ENCODE measurements around the gene KRT76.

KRT76 gene

GRCh38 chr12:52794479-52795331 is 17.6 kb upstream of the KRT76 start:
- Histone ChIP-seq H3K4me1 (ENCODE audit: control insufficient read depth in 2 of 2, insufficient read depth in 1 of 2, low read depth in 1 of 2, low read length in 2 of 2) (no peaks in the 10 kb centered on the region), H3K36me3 (replicated peaks in 1 of 2; ENCODE audit: control insufficient read depth in 2 of 2, insufficient read depth in 2 of 2, low read length in 2 of 2) (no peaks in the 10 kb centered on the region), H3K18ac (ENCODE audit: low read length) (no peak overlapping the region), H2BK5ac (ENCODE audit: low read length) (no peak overlapping the region), H2AK5ac (ENCODE audit: low read depth, low read length) (no peak overlapping the region), H3K9me3 (replicated peaks in 1 of 2; ENCODE audit: control insufficient read depth in 2 of 2, insufficient read depth in 1 of 2, low read depth in 1 of 2, low read length in 2 of 2) (no peaks in the 10 kb centered on the region), H3K4me2 (ENCODE audit: insufficient read depth, low read length, poor library complexity, severe bottlenecking) (no peak overlapping the region), H3K79me1 (ENCODE audit: low read depth, low read length) (no peaks in the 10 kb centered on the region), H2AFZ (ENCODE audit: low read length) (no peak overlapping the region), H3K27ac (replicated peaks; ENCODE audit: low read length) (no peak overlapping the region), H2BK12ac (ENCODE audit: low read length) (no peak overlapping the region), H3K23ac (ENCODE audit: low read depth, low read length, poor library complexity) (no peak overlapping the region), H4K8ac (ENCODE audit: low read depth, low read length) (no peak overlapping the region), H2BK120ac (ENCODE audit: low read depth, low read length) (no peak overlapping the region), H3K14ac (ENCODE audit: low read length) (no peak overlapping the region), H3K4me3 (ENCODE audit: low read length in 2 of 2) (no peak overlapping the region), H3K4ac (ENCODE audit: low read length) (no peak overlapping the region), H3K27me3 (ENCODE audit: control insufficient read depth in 3 of 3, insufficient read depth in 3 of 3, low read depth in 1 of 3, low read length in 3 of 3) (no peaks in the 10 kb centered on the region), H4K91ac (ENCODE audit: low read depth, low read length, poor library complexity) (no peak overlapping the region), H3K9ac (ENCODE audit: low read depth, low read length, poor library complexity) (no peak overlapping the region), H2BK15ac (ENCODE audit: low read length) (no peak overlapping the region)
- no CpG with 5 or more reads among the region's 5 CpGs for WGBS, 2 donors (ENCODE audit: extremely low coverage in 2 of 2, insufficient read length in 2 of 2, insufficient replicate concordance in 1 of 2)
- DNase-seq (ENCODE audit: low spot score), result no peak

GRCh38 chr12:52792185-52793029 is 15.3 kb upstream of the KRT76 start:
- Histone ChIP-seq H3K4me2 (ENCODE audit: insufficient read depth, low read length, poor library complexity, severe bottlenecking) (no peak overlapping the region), H2BK12ac (ENCODE audit: low read length) (no peak overlapping the region), H3K9ac (ENCODE audit: low read depth, low read length, poor library complexity) (no peak overlapping the region), H3K27ac (replicated peaks; ENCODE audit: low read length) (no peak overlapping the region), H3K79me1 (ENCODE audit: low read depth, low read length) (no peaks in the 10 kb centered on the region), H3K4me1 (ENCODE audit: control insufficient read depth in 2 of 2, insufficient read depth in 1 of 2, low read depth in 1 of 2, low read length in 2 of 2) (no peaks in the 10 kb centered on the region), H2AFZ (ENCODE audit: low read length) (no peak overlapping the region), H4K91ac (ENCODE audit: low read depth, low read length, poor library complexity) (no peak overlapping the region), H3K9me3 (replicated peaks in 1 of 2; ENCODE audit: control insufficient read depth in 2 of 2, insufficient read depth in 1 of 2, low read depth in 1 of 2, low read length in 2 of 2) (no peaks in the 10 kb centered on the region), H3K23ac (ENCODE audit: low read depth, low read length, poor library complexity) (no peak overlapping the region), H2BK15ac (ENCODE audit: low read length) (no peak overlapping the region), H4K8ac (ENCODE audit: low read depth, low read length) (no peak overlapping the region), H3K4me3 (ENCODE audit: low read length in 2 of 2) (no peak overlapping the region), H3K27me3 (ENCODE audit: control insufficient read depth in 3 of 3, insufficient read depth in 3 of 3, low read depth in 1 of 3, low read length in 3 of 3) (no peaks in the 10 kb centered on the region), H3K4ac (ENCODE audit: low read length) (no peak overlapping the region), H3K36me3 (replicated peaks in 1 of 2; ENCODE audit: control insufficient read depth in 2 of 2, insufficient read depth in 2 of 2, low read length in 2 of 2) (no peaks in the 10 kb centered on the region), H2BK5ac (ENCODE audit: low read length) (no peak overlapping the region), H2AK5ac (ENCODE audit: low read depth, low read length) (no peak overlapping the region), H3K18ac (ENCODE audit: low read length) (no peak overlapping the region), H2BK120ac (ENCODE audit: low read depth, low read length) (no peak overlapping the region), H3K14ac (ENCODE audit: low read length) (no peak overlapping the region)
- DNase-seq (ENCODE audit: low spot score), result no peak
- no CpG with 5 or more reads among the region's 10 CpGs for WGBS, 2 donors (ENCODE audit: extremely low coverage in 2 of 2, insufficient read length in 2 of 2, insufficient replicate concordance in 1 of 2)

- Histone ChIP-seq H2BK5ac (ENCODE audit: low read length) (no peak overlapping the region), H3K27me3 (ENCODE audit: control insufficient read depth in 3 of 3, insufficient read depth in 3 of 3, low read depth in 1 of 3, low read length in 3 of 3) (no peaks in the 10 kb centered on the region), H4K8ac (ENCODE audit: low read depth, low read length) (no peak overlapping the region), H2AFZ (ENCODE audit: low read length) (no peak overlapping the region), H3K36me3 (replicated peaks in 1 of 2; ENCODE audit: control insufficient read depth in 2 of 2, insufficient read depth in 2 of 2, low read length in 2 of 2) (no peaks in the 10 kb centered on the region), H3K4me3 (ENCODE audit: low read length in 2 of 2) (no peak overlapping the region), H3K4ac (ENCODE audit: low read length) (no peak overlapping the region), H3K4me2 (ENCODE audit: insufficient read depth, low read length, poor library complexity, severe bottlenecking) (no peak overlapping the region), H3K14ac (ENCODE audit: low read length) (no peak overlapping the region), H3K9ac (ENCODE audit: low read depth, low read length, poor library complexity) (no peak overlapping the region), H3K79me1 (ENCODE audit: low read depth, low read length) (no peaks in the 10 kb centered on the region), H3K9me3 (replicated peaks in 1 of 2; ENCODE audit: control insufficient read depth in 2 of 2, insufficient read depth in 1 of 2, low read depth in 1 of 2, low read length in 2 of 2) (no peaks in the 10 kb centered on the region), H2AK5ac (ENCODE audit: low read depth, low read length) (no peak overlapping the region), H4K91ac (ENCODE audit: low read depth, low read length, poor library complexity) (no peak overlapping the region), H3K4me1 (ENCODE audit: control insufficient read depth in 2 of 2, insufficient read depth in 1 of 2, low read depth in 1 of 2, low read length in 2 of 2) (no peaks in the 10 kb centered on the region), H3K18ac (ENCODE audit: low read length) (no peak overlapping the region), H3K27ac (replicated peaks; ENCODE audit: low read length) (no peak overlapping the region), H2BK120ac (ENCODE audit: low read depth, low read length) (no peak overlapping the region), H2BK12ac (ENCODE audit: low read length) (no peak overlapping the region), H2BK15ac (ENCODE audit: low read length) (no peak overlapping the region), H3K23ac (ENCODE audit: low read depth, low read length, poor library complexity) (peak overlapping the region; percentile 34)
- WGBS, 2 donors (ENCODE audit: extremely low coverage in 2 of 2, insufficient read length in 2 of 2, insufficient replicate concordance in 1 of 2), result no CpG with 5 or more reads among the region's 12 CpGs
- no peak for DNase-seq (ENCODE audit: low spot score)
Measured at GRCh38 chr12:52791271-52792184, 14.4 kb upstream of the KRT76 start.

Measured in neuronal stem cell (in vitro differentiated cells).